IMR-90 (cell line): ENCODE data around the gene ACSL1. TPM values are rescaled to one million over a fixed set of nuclear protein-coding genes. Genes with fewer than 3 reads are reported as not detected.

Experiments used
- ATAC-seq: fragments of 200-7000 bp; cut with Tn5 transposase; 2 replicates; pipeline ENCODE4 v1.9.1; 2020; ENCODE audit warnings: low read depth, mild to moderate bottlenecking, moderate library complexity
- Bru-seq: library from RNA; stranded (reverse); fragments of 400-500 nt; gene quantifications from one replicate; lab custom pipeline; 2021; lab: Mats Ljungman, UMichigan
- BruChase-seq, 2 experiments: library from RNA; stranded (reverse); fragments of 400-500 nt; gene quantifications; one replicate each; lab custom pipeline; 2021; lab: Mats Ljungman, UMichigan
- BruUV-seq: library from RNA; stranded (reverse); fragments of 400-500 nt; replicated peaks from 2 replicates; lab custom pipeline; 2021; lab: Mats Ljungman, UMichigan
- CTCF ChIA-PET: fragments of 300-600 bp; formaldehyde crosslinking; extraction: SDS; loops from one replicate; lab custom pipeline; 2021; ENCODE audit warnings: antibody characterized with exemption; lab: Yijun Ruan, JAX
- POLR2A ChIA-PET: fragments of 300-600 bp; sonication (Branson Sonifier 250); formaldehyde crosslinking; loops from one replicate; lab custom pipeline; 2022; ENCODE audit warnings: antibody characterized with exemption; ENCODE audit not compliant: unreplicated experiment; lab: Charles Lee
- DNase-seq: peaks from one replicate; pipeline ENCODE4 v3.0.0; 2013
- H2AFZ ChIP-seq: replicated peaks from 2 replicates; pipeline ENCODE3; 2013; ENCODE audit warnings: low read length, mild to moderate bottlenecking; ENCODE audit not compliant: poor library complexity
- H2AK5ac ChIP-seq: 2 replicates; pipeline ENCODE4 v1.6.1; 2013; ENCODE audit warnings: low read depth, low read length, inconsistent platforms
- H2AK9ac ChIP-seq: replicated peaks from 2 replicates; pipeline ENCODE3; 2013; ENCODE audit warnings: mild to moderate bottlenecking, low read depth, low read length, moderate library complexity; ENCODE audit not compliant: poor library complexity
- H2BK120ac ChIP-seq: 2 replicates; pipeline ENCODE4 v1.6.1; 2013; ENCODE audit warnings: low read depth, low read length, inconsistent platforms
- H2BK15ac ChIP-seq: 3 replicates; pipeline ENCODE4 v1.6.1; 2013; ENCODE audit warnings: low read depth, low read length, inconsistent platforms
- H2BK20ac ChIP-seq: 2 replicates; pipeline ENCODE4 v1.6.1; 2013; ENCODE audit warnings: low read depth, mild to moderate bottlenecking, inconsistent platforms, low read length, moderate library complexity
- H2BK5ac ChIP-seq: 2 replicates; pipeline ENCODE4 v1.6.1; 2013; ENCODE audit warnings: mild to moderate bottlenecking, low read depth, low read length, inconsistent platforms; ENCODE audit not compliant: poor library complexity, severe bottlenecking
- H3K14ac ChIP-seq: replicated peaks from 2 replicates; pipeline ENCODE4 v1.6.1; 2013; ENCODE audit warnings: low read depth, low read length, inconsistent platforms
- H3K18ac ChIP-seq: 2 replicates; pipeline ENCODE4 v1.6.1; 2013; ENCODE audit warnings: low read depth, low read length, control low read depth
- H3K23ac ChIP-seq: 2 replicates; pipeline ENCODE4 v1.6.1; 2013; ENCODE audit warnings: low read depth, low read length, inconsistent platforms
- H3K27ac ChIP-seq: 2 replicates; pipeline ENCODE4 v1.5.1; 2013; ENCODE audit warnings: mild to moderate bottlenecking, control low read depth, low read length; ENCODE audit not compliant: insufficient read depth
- H3K27me3 ChIP-seq: 2 replicates; pipeline ENCODE4 v1.6.1; 2013; ENCODE audit warnings: low read length; ENCODE audit not compliant: control insufficient read depth, insufficient read depth
- H3K36me3 ChIP-seq: 2 replicates; pipeline ENCODE4 v1.6.1; 2013; ENCODE audit warnings: low read length, mixed read lengths; ENCODE audit not compliant: control insufficient read depth, insufficient read depth
- H3K4ac ChIP-seq: 2 replicates; pipeline ENCODE4 v1.6.1; 2013; ENCODE audit warnings: low read depth, low read length, inconsistent platforms
- H3K4me1 ChIP-seq: 2 replicates; pipeline ENCODE4 v1.6.1; 2013; ENCODE audit warnings: low read length, mixed read lengths; ENCODE audit not compliant: control insufficient read depth, insufficient read depth
- H3K4me2 ChIP-seq: 2 replicates; pipeline ENCODE4 v1.6.1; 2013; ENCODE audit warnings: low read depth, mild to moderate bottlenecking, control low read depth, low read length, moderate library complexity
- H3K4me3 ChIP-seq: 2 replicates; pipeline ENCODE4 v1.5.1; 2013; ENCODE audit warnings: low read depth, mild to moderate bottlenecking, control low read depth, low read length, moderate library complexity; ENCODE audit not compliant: insufficient read depth
- H3K56ac ChIP-seq: 2 replicates; pipeline ENCODE4 v1.6.1; 2013; ENCODE audit warnings: low read length, inconsistent platforms; ENCODE audit not compliant: insufficient read depth; ENCODE audit errors: extremely low read depth
- H3K79me1 ChIP-seq, 2 experiments: 2 replicates each; pipeline ENCODE4 v1.6.1; 2013; ENCODE audit warnings: low read length in 2 of 2, inconsistent platforms in 1 of 2, low read depth in 1 of 2
- H3K9ac ChIP-seq: 2 replicates; pipeline ENCODE4 v1.6.1; 2013; ENCODE audit warnings: low read depth, low read length, control low read depth
- H3K9me1 ChIP-seq: 2 replicates; pipeline ENCODE4 v1.6.1; 2013; ENCODE audit warnings: low read length, inconsistent platforms; ENCODE audit not compliant: insufficient read depth
- H3K9me3 ChIP-seq: 2 replicates; pipeline ENCODE4 v1.6.1; 2013; ENCODE audit warnings: low read length; ENCODE audit not compliant: control insufficient read depth, insufficient read depth
- H4K20me1 ChIP-seq: 2 replicates; pipeline ENCODE4 v1.6.1; 2013; ENCODE audit warnings: low read length, inconsistent platforms; ENCODE audit not compliant: insufficient read depth
- H4K5ac ChIP-seq: 2 replicates; pipeline ENCODE4 v1.6.1; 2013; ENCODE audit warnings: mild to moderate bottlenecking, low read depth, low read length, control low read depth
- H4K8ac ChIP-seq, 2 experiments: 2 replicates each; pipeline ENCODE4 v1.6.1; 2013; ENCODE audit warnings: low read depth in 2 of 2, low read length in 2 of 2, control low read depth in 1 of 2, inconsistent platforms in 1 of 2
- H4K91ac ChIP-seq: 2 replicates; pipeline ENCODE4 v1.6.1; 2013; ENCODE audit warnings: low read depth, low read length, inconsistent platforms; ENCODE audit not compliant: insufficient read depth
- MXI1 ChIP-seq: IDR thresholded peaks from 2 replicates; pipeline ENCODE4 v1.6.1; 2012; ENCODE audit warnings: low read depth, mild to moderate bottlenecking, low read length, moderate library complexity, borderline replicate concordance
- NFE2L2 ChIP-seq: fragments of 150-350 bp; IDR thresholded peaks from 2 replicates; pipeline ENCODE4 v1.6.1; 2016; ENCODE audit warnings: low read depth, mild to moderate bottlenecking, low read length
- POLR2A ChIP-seq: IDR thresholded peaks from 2 replicates; pipeline ENCODE4 v1.6.1; 2012; ENCODE audit warnings: mild to moderate bottlenecking, low read depth, low read length
- RCOR1 ChIP-seq: IDR thresholded peaks from 2 replicates; pipeline ENCODE4 v1.6.1; 2012; ENCODE audit warnings: mild to moderate bottlenecking, low read length, improper control_type of control experiment; ENCODE audit not compliant: insufficient replicate concordance
- RFX5 ChIP-seq: IDR thresholded peaks from 2 replicates; pipeline ENCODE4 v1.8.0; 2012; ENCODE audit warnings: low read depth, mild to moderate bottlenecking, low read length, moderate library complexity
- WGBS, 2 experiments: methylation state at CpG; one replicate each; pipeline versions ENCODE4 v1.1.5 to v1.1.7; 2013; ENCODE audit warnings: missing lambda C conversion rate in 2 of 2; ENCODE audit not compliant: insufficient read length in 1 of 2; ENCODE audit errors: extremely low coverage in 2 of 2; 5-methylcytosine and 5-hydroxymethylcytosine counted together
- dilution Hi-C: fragments of 300-500 bp; cut with HindIII; formaldehyde crosslinking; loops from one replicate; pipeline ENCODE4 v1.14.3; 2018; ENCODE audit warnings: low sequenced_read_pairs; ENCODE audit not compliant: unreplicated experiment
- in situ Hi-C: fragments of 300-500 bp; cut with MboI; formaldehyde crosslinking; loops from 3 replicates; pipeline ENCODE4 v1.14.3; 2019; ENCODE audit warnings: low sequenced_read_pairs, inconsistent platforms, mixed read lengths
- intact Hi-C: fragments of 100-400 bp; cut with micrococcal nuclease; formaldehyde crosslinking; loops from 2 replicates; pipeline ENCODE4 v1.10.0; 2022
- long read RNA-seq: library from polyadenylated mRNA; unstranded; transcript quantifications from one replicate; pipeline ENCODE4 v2.0.0, GENCODE V29; 2021; ENCODE audit not compliant: unreplicated experiment
- polyA plus RNA-seq, 3 experiments: library from polyadenylated mRNA; depleted of rRNA; stranded (reverse); fragments of >200 nt; gene quantifications; 2 replicates each; pipeline ENCODE4 v1.2.3, GENCODE V29; 2012; ENCODE audit warnings: low replicate concordance in 1 of 3
- total RNA-seq: library from RNA; depleted of rRNA; stranded (reverse); fragments of >200 nt; gene quantifications from 2 replicates; pipeline ENCODE4 v1.2.3, GENCODE V29; 2012; rRNA removed
- TF ChIP-seq, protein P1 (sequence below): fragments of 150-350 bp; IDR thresholded peaks from 2 replicates; pipeline ENCODE4 v1.6.1; 2016; ENCODE audit warnings: low read depth, mild to moderate bottlenecking, low read length, moderate library complexity, borderline replicate concordance
- TF ChIP-seq, protein P2 (sequence below): conservative IDR thresholded peaks from 2 replicates; pipeline ENCODE4 v1.5.1; 2012; ENCODE audit warnings: mild to moderate bottlenecking, low read depth, low read length, improper control_type of control experiment

Gene ACSL1, protein sequence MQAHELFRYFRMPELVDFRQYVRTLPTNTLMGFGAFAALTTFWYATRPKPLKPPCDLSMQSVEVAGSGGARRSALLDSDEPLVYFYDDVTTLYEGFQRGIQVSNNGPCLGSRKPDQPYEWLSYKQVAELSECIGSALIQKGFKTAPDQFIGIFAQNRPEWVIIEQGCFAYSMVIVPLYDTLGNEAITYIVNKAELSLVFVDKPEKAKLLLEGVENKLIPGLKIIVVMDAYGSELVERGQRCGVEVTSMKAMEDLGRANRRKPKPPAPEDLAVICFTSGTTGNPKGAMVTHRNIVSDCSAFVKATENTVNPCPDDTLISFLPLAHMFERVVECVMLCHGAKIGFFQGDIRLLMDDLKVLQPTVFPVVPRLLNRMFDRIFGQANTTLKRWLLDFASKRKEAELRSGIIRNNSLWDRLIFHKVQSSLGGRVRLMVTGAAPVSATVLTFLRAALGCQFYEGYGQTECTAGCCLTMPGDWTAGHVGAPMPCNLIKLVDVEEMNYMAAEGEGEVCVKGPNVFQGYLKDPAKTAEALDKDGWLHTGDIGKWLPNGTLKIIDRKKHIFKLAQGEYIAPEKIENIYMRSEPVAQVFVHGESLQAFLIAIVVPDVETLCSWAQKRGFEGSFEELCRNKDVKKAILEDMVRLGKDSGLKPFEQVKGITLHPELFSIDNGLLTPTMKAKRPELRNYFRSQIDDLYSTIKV
- 26.0 and 27.5 TPM in 2 replicates for total RNA-seq
- 9.8 and 14.4 TPM in 2 replicates for polyA plus RNA-seq (2012; rRNA removed)
- polyA plus RNA-seq (2012; cell fraction: cytosol; rRNA removed), result 5.3 and 8.6 TPM in 2 replicates
- polyA plus RNA-seq (2012; cell fraction: nucleus; rRNA removed; ENCODE audit: low replicate concordance), result 5.3 and 12.8 TPM in 2 replicates
- Bru-seq, nascent RNA, result percentile 60 among the genes with signal in this experiment
- BruChase-seq, experiment 1, labeled RNA remaining after a 6-hour chase, result percentile 54 among the genes with signal in this experiment
- percentile 53 among the genes with signal in this experiment for BruChase-seq, experiment 2, labeled RNA remaining after a 2-hour chase
- long read RNA-seq, transcript ACSL1-201 (21 exons, 3,832 nt), result major isoform, 32 of 48 reads
- long read RNA-seq, partial matches to known transcripts, result 8 of 48 reads
- long read RNA-seq, other reads (novel, unspliced or antisense), result 4 of 48 reads

DNA sequence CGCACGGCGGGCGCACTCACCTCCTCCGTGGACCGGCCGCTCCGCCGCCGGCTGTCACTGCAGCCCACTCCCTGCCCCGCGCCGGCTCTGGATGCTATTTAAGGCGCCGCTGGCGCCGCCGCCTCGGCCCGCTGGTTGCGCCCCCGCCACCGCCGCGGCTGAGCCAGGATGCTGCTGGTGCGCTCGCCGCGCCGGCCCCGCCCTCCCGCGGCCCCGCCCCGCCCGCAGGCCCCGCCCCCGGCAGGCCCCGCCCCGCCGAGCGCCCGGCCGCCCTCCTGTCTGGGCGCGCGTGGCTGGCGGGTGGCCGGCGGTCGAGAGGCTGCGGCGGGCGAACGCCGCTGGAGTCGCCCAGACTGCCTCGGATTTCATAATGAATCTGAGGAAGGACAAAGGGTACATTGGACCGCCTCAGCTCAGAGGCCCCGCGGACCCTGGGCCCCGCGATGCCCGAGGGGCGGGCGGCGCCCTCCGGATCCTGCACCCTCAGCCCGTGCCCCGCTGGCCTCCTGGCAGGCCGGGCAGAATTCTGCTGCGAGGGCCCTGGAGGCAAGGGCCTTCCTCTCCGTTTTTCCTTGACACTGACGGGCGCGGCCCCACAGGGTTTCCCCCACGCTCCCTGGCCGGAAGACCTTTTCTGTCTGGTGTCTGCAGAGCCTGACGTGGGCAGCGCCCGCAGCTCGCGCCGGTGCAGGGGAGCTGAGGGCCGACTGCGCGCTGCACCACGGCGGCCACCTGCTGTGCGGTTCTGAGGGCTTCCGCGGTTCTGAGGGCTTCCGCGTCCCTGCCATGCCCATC, at the start of gene ACSL1:
Gene ACSL1 (minus strand): TSS at position 73 of the 795 bp plus-strand sequence. CDS start 22,454 bp downstream, outside the sequence.
- Histone ChIP-seq H3K9me1 (peaks cover 4% of the 10 kb centered on the region; the same call in 1 of the 2 replicates), H2BK20ac (no peak within 1 kb of the TSS), H3K4ac (no peak within 1 kb of the TSS; the same call in 1 of the 2 replicates), H2BK120ac (0 out of 2 replicates have a peak within 1 kb of the TSS, but pooled peaks have one; percentile 15), H2AFZ (peak within 1 kb of the TSS; percentile 97), H3K36me3 (no peaks in the 10 kb centered on the region), H3K27ac (no peak within 1 kb of the TSS; the same call in 1 of the 2 replicates), H3K27me3 (peaks cover 5% of the 10 kb centered on the region; the same call in 1 of the 2 replicates), H3K9ac (peak within 1 kb of the TSS; percentile 41), H3K4me3 (peak within 1 kb of the TSS; percentile 84), H3K79me1 (peaks cover 11 to 18% of the 10 kb centered on the region in 2 experiments), H2AK9ac (peak within 1 kb of the TSS; percentile 77), H3K14ac (no peak within 1 kb of the TSS), H4K5ac (no peak within 1 kb of the TSS), H3K4me1 (peaks cover 2% of the 10 kb centered on the region; the same call in 1 of the 2 replicates), H3K18ac (no peak within 1 kb of the TSS), H3K9me3 (no peaks in the 10 kb centered on the region), H3K4me2 (peak within 1 kb of the TSS; percentile 99), H4K91ac (no peak within 1 kb of the TSS), H4K20me1 (0 out of 2 replicates have a peak, but pooled peaks cover 6% of the 10 kb centered on the region), H2AK5ac (no peak within 1 kb of the TSS), H4K8ac (peak within 1 kb of the TSS in 1 of 2 experiments; percentile 10; a peak in 1 of 4 replicates), H2BK5ac (no peak within 1 kb of the TSS), H2BK15ac (no peak within 1 kb of the TSS), H3K56ac (no peak within 1 kb of the TSS), H3K23ac (peak within 1 kb of the TSS; percentile 90)
- TF ChIP-seq NFE2L2, result no peak
- TF ChIP-seq RCOR1, result no peak
- peak; percentile 90 for TF ChIP-seq POLR2A
- TF ChIP-seq MXI1, result peak; percentile 15; the same call in 1 of the 2 replicates
- no peak for TF ChIP-seq RFX5
- TF ChIP-seq, protein P1, sequence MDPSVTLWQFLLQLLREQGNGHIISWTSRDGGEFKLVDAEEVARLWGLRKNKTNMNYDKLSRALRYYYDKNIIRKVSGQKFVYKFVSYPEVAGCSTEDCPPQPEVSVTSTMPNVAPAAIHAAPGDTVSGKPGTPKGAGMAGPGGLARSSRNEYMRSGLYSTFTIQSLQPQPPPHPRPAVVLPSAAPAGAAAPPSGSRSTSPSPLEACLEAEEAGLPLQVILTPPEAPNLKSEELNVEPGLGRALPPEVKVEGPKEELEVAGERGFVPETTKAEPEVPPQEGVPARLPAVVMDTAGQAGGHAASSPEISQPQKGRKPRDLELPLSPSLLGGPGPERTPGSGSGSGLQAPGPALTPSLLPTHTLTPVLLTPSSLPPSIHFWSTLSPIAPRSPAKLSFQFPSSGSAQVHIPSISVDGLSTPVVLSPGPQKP, result no peak
- TF ChIP-seq, protein P2, sequence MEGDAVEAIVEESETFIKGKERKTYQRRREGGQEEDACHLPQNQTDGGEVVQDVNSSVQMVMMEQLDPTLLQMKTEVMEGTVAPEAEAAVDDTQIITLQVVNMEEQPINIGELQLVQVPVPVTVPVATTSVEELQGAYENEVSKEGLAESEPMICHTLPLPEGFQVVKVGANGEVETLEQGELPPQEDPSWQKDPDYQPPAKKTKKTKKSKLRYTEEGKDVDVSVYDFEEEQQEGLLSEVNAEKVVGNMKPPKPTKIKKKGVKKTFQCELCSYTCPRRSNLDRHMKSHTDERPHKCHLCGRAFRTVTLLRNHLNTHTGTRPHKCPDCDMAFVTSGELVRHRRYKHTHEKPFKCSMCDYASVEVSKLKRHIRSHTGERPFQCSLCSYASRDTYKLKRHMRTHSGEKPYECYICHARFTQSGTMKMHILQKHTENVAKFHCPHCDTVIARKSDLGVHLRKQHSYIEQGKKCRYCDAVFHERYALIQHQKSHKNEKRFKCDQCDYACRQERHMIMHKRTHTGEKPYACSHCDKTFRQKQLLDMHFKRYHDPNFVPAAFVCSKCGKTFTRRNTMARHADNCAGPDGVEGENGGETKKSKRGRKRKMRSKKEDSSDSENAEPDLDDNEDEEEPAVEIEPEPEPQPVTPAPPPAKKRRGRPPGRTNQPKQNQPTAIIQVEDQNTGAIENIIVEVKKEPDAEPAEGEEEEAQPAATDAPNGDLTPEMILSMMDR, result 0 out of 2 replicates have a peak, but pooled peaks have one; percentile 9
- DNase-seq (peak; percentile 53), ATAC-seq (peak; percentile 97)
- ChIA-PET CTCF (no interaction called here), POLR2A (no interaction called here)
- WGBS, 2 experiments, result 5% methylated on average over 30 of the region's 94 CpGs; no CpG with 5 or more reads in 1 of the 2 experiments
- in situ Hi-C loops (no loop called here), intact Hi-C loops (loop anchor here (1.0 to 5.0 kb wide), 3 partner anchors 79 to 564 kb away; partner anchors contain the start of genes CASP3 and PRIMPOL), dilution Hi-C loops (no loop called here)
- BruUV-seq, result no TSS peak
